NCI-H524 treated with DMSO at 0.1 percent for 48 hours (cell line): Measurements from ENCODE around the gene PRSS38.

Source experiments
- DNase-seq: peaks from one replicate; lab custom pipeline; 2025; lab: John Stamatoyannopoulos, UW

PRSS38 gene

DNA sequence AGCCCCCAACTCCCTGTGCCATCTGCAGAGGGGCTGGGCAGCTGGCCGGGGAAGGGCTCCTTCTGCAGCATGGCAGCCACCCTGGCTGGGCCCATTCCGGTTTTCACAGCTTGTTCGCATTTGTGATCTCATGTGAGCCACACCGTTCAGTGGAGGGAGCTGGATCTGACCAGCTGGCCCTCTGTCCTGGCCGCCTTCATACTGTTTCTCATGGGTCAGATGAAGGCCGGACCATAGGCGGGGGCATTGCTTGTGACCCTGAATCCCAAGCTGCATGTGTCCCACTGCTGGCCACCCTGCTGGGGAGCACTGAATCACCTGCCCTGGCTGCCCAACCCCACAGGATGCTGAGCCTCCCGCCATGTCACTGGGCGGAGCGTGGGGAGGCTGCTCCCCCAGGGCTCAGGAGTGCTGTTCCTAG lies 36.4 kb upstream of the PRSS38 start:
- DNase-seq: no peak

DNA sequence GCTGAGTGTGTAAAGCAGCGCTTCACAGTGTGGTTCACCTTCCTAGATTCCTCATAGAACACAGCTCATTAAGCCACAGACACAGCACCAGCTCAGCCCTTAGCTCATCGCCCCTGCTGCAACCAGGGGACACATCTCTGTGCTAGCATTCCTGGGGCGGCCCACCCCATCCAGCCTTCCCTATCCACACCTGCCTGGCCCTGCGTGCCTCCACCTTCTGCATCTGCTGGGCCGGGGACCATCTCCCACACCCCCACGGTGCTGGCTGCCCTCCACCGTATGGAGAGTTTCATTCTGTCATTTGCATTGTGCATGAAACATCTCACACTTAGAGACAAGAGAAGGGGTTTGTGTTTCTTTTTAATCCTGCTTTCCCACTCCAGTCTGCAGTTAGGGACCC lies 35.8 kb upstream of the PRSS38 start:
- DNase-seq: no peak

DNA sequence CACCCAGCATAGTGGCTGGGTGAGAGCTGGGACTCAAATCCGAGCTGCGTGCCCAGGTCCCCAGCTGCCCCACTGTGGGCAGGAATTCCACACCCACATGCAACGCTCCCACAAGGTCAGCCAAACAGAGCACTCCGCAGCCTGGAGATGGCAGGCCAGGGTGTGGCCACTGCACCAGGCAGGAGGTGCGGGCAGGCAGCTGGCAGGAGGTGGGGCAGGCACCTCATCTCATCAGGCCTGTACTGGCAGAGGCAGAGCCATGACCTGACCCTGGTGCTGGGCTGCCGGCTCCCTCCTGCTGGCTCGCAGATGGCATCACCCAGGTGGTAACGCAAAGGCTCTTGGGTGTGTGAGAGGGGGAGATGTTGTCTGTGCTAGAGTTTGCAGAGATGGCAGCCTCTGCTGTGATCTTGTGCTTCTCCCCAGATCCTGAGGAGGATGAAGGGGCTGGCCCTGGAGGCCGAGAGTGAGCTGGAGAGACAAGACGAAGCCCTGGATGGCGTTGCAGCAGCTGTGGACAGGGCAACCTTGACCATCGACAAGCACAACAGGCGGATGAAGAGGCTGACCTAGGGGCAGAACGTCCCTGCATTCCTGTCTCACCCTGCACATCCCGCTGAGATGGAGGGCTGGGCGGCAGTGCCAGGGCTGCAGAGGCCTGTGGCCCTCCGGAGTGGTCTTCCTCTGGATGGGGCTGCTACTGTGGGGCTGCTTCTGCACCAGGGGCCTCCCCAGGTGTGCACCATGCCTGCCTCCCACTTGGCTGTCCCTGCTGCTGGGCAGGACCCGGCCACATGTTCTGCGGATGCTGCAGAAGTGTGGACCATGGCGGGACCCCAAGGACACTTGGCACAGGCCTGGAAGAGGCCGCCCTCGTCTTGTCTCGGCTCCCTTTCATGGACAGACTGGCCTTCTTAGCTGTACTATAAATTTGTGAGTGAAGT lies 35.1 kb upstream of the PRSS38 start:
- no peak for DNase-seq

DNA sequence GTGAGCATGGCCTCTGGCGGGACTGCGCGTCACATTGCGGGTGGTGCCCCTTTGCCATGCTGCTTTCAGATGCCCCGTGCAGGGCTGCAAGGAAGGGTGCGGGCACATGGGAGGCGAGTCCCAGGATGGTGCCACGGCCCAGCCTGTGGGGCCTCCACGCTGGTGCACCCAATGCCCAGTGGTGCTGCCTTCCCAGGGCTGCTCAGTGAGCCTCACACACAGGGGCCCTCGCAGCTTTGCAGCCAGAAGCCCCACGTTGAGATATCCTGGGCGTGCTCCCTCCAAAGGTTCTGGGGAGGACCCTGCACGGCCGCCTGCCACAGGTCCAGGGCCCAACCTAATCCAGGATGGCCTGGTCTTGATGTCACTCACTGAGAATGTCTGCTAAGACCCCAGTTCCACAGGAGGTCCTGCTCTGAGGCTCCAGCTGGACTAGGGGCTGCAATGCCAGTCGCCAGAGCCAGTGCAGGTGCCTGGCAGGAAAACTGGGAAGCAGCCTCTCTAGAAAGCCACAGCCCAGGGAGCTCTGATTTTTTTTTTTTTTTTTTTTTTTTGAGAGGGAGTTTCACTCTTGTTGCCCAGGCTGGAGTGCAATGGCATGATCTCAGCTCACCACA lies 34.1 kb upstream of the PRSS38 start:
- DNase-seq: no peak

DNA sequence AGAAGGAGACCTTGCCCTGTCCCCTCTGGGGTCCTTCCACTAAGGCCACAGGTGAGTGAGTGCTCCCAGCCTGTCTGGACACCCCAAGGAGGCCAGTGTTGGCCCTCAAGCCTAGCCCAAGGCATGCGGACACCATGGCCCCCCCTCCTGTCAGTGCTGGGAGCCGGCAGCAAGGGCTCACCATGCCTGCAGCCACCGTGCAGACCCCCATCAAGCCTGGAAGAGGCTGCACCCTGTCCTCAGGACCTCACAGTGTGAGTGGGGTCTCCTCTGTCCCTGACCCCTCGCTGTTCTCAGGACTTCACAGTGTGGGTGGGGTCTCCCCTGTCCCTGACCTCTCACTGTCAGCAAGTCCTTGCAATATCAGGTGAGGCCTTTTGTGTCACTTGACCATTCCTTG lies 33.2 kb upstream of the PRSS38 start:
- no peak for DNase-seq

DNA sequence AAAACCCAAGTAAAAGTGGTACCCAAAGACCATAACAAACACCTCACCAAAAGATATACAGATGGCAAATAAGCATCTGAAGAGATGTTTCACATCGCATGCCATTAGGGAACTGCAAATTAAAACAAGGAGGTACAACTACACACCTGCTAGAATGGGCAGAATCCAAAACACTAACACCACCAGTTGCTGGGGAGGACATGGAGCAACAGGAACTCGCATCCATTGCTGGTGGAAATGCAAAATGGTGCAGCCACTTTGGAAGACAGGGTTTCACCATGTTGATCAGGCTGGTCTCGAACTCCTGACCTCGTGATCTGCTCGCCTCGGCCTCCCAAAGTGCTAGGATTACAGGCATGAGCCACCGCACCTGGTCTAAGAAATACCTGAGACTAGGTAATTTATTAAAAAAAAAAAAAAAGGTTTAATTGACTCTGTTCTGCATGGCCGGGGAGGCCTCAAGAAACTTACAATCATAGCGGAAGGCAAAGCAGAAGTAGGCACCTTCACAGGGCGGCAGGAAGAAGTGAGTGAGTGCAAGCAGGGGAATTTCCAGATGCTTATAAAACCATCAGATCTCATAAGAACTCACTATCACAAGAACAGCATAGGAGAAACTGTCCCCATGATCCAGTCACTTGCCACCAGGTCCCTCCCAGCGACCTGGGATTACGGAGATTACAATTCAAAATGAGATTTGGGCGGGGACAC lies 30.2 kb upstream of the PRSS38 start:
- no peak for DNase-seq

DNA sequence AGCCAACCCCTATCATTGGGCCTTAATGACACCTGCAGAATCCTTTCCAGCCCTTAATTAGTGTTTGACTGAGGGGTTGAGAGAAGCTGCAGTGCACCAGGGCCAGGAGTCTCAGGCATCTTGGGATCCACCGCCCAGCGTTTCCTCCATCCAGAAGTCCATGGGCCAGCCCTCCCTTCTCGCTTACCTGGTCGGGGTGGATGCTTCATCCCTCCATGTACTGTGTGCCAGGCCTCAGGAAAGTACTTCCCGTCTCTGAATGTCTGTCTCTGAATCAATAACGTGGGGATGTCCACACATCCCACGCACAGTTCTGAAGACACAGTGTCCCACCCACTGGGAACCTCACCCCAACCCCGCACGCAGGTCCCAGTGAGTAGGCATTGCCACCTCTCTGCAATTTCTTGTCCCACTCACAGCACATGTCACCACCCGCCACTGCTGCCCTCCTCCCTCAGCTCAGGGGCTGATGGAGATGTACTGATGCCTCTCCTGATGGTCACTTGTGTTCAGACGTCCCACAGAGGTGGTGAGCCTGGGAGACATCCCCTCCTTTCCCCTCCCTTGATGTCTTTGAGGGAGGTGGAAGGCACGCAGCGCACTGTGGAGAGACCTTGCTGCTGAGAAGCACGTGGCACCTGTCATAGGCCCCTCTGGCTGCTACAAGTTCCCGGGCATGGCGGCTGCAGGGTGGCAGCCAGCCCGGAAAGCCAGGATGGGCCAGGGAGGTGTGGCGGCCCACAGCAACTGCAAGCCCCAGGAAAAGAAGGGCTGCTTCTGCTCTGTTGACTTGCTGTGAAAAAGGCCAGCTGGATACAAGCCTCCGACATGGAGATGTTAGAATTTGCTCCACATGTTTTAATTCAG lies 29.4 kb upstream of the PRSS38 start:
- no peak for DNase-seq

DNA sequence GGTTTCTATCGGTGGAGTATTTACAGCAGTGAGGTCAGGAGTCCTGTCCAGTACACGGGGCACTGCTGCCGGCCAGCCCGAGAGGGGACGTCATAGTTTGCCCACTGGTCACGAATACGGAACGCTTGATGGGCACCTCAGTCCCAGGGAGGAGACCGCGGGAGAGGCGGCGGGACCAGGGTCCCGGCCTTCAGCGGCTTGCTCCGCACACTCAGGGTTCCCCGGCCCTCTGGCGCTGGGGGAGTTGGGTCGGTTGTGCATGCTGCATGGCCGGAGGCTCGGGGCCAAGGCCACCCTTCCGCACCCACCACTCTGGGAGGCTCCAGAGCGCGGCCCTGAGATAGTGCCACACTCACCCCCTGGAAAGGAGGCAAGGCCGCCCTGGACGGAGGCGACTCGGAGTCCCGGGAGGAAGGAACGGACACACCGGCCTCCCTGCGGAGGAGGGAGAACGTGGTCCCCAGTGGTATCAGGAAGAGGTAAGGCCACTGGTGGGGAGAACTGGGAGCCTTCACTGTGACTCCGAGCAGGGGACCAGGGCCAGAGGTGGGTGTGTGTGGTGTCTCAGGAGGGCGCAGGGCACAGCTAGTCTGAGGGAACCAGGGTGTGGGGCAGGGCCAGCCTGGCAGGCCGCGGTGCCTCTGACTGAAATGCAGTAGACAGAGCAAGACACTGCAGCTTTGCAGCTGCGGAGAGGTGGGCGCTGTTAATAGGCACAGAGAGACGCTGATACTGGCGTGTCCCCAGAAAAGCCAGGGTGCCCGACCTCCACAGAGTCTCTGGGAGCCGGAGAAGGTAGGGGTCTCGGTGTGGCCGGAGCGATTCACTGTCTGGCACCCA lies 28.6 kb upstream of the PRSS38 start:
- no peak for DNase-seq

DNA sequence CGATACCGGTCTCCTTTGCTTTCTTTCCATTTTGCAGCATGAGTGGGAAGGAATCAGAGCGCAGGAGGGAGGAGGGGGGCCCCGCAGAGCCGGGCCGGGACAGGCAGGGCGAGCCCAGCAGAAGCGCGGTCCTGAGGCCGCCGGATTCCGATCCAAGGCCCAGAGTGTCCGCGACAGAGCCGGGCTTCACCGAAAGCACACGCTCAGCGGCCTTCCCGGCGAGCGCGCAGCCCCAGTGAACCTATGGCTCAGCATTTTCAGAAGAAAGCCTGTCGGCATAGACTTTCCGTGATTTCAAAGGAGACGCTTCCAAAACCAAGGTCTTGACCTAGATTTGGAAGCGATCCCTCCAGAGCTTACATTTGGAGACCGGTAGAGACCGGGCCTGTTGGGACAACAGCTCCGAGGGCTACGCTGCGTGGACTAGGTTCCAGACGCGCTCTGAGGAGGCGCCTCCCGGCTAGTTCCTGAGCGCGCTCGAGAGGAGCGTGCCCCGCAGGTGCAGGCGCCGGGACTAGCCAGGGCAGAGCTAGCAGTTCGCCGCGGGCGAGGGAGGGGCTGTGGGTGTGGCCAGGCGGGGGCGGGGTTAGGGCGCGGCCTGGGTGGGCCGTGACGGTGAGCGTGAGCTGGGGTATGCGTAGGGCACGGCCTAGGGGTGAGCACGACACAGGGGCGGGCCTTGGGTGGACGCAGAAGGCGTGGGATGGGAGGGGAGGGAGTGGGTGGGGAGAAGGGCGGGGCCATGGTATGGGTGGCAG lies 27.8 kb upstream of the PRSS38 start:
- peak; percentile 55 for DNase-seq

DNA sequence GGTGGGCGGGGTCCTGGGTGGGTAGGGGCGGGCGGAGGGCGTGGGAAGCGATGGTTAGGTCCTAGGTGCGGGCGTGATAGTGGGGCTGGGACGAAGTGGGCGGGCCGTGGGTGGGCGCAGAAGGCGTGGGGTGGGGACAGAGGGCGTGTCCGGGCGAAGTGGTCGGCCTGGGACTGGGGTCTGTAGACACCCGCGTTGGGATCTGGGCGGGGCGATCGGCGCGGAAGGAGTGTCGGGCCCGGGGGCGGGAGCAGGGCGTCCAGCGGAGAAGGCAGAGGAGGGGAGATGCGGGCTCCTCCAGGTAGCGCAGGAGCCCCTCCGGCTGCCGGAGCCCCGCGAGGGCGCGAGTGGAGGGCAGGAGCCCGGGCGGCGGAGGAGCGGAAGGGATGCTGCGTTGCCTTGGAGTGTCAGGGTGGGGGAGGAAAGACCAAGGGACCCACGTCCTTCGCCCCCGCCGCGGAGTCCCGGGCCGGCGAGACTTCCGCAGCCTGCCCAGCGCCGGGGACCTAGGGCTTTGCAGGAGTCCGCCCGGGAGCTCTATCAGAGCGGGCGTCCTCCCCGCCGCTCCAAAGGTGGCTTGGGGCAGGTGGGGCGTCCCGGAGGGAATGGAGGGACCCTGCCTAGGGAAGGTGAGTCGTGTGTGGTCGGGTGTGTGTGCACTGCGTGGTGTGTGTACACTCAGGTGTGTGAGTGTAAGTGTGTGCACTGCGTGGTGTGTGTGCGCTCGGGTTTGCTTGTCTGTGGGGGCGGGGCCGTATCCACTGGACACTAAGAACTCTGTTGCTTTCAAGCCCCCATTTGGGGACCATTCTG lies 27.0 kb upstream of the PRSS38 start:
- DNase-seq: no peak

DNA sequence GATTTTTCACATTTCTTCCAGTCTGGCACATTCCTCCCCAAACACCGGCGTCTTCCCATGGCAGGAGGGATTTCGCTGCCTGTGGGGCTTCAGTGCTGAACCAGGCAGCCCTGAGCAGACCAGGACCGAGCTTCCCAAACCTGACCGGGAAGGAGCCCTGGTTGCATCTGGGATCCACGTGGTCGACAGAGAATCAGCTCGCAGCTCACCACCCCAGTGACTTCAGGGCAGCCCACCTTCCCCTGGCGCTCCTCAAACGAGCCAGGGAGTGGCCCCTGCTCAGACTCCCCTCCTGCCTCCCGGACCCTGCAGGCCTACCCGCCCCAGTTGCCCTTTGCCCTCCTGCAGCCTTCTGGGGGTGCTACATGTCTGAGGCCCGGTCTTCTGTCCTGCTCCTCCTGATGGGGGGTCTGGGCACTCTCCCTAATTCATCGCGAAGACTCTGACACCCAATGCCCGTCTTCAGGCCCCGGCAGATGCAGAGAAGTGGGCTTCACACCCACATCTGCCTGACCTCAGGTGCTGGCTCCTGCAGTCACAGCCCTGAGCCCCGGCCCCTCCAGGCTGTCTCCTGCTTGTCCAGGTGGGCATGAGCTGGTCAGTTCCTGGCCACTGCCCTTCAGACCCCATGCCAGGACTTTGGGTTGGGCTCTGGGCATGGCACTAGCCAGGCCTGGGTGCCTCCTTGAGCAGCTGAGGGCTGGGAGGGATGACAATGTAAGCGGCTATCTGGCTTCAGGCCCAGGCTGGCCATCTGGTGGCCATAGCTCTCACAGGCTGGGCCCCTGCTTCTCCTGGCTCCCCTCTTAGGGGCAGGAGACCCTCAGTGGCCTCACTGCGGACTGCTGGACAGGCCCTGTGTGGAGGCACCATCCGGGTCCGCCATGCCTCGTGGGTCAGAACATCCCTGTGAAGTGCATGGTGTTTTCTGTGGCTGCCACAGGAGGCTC lies 26.1 kb upstream of the PRSS38 start:
- DNase-seq: no peak

DNA sequence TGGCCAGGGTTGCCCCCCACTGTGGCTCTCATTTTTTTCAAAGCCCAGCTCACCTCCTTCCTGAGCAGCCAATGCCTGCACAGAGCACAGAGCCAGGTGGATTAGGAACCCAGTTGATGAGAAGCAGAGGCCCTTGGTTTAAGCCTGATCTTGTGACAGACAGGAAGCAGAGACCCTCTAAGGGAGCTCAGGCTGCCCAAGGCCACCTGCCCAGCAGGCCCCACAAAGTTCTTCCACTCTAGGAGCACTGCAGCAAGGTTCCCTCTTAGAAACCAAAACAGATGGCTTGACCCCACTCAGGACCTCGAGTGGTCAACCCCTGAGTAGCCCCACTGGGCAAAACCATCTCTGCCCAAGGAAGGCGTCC lies 25.5 kb upstream of the PRSS38 start:
- DNase-seq: no peak

DNA sequence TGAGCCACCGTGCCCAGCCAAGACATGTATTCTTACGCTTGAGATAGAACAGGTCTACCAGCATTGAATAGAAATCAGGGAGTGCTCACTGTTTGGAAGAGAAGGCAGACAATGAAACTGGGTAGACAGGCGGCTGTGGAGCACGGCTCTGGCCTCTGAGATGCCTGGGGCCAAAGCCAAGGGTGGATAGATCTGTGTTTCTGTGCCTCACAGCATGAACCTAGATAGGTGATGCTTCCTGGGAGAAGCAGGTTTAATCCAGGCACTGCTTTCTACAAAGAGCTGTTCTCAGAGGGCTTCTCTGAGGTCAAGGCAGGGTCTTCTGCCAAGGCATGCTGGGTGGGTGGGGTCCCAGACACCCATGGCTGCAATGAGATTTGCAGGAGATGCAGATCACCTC lies 24.6 kb upstream of the PRSS38 start:
- DNase-seq: no peak

DNA sequence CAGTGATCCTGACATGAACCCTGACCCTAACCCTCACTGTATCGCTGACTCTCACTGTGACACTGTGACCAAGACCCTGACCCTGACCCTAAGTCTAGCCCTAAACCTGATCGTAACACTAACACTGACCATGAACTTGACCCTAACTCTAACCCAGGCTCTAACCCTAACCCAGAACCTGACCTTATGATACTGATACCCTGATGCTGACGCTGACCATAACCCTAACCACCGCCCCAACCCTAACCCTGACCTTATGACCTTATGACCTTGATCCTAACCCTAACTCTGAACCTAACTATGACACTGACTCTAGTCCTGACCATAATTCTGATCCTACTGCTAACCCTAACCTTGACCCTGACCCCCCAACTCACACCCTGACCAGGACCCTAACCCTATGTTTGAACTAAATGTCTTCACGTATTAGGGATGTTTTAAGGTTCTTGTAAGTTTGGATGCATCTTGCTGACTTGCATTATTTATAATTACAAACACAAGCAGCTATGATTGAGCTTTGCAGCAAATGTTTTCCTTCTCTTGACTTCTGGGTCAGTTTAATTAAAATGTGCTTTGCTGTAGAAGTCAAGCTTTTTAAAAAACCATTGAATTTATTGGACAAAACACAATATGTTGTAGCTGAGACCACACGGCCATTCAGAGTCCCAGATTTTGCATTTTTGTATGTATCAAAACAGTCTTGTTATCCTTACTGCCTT lies 23.9 kb upstream of the PRSS38 start:
- no peak for DNase-seq

DNA sequence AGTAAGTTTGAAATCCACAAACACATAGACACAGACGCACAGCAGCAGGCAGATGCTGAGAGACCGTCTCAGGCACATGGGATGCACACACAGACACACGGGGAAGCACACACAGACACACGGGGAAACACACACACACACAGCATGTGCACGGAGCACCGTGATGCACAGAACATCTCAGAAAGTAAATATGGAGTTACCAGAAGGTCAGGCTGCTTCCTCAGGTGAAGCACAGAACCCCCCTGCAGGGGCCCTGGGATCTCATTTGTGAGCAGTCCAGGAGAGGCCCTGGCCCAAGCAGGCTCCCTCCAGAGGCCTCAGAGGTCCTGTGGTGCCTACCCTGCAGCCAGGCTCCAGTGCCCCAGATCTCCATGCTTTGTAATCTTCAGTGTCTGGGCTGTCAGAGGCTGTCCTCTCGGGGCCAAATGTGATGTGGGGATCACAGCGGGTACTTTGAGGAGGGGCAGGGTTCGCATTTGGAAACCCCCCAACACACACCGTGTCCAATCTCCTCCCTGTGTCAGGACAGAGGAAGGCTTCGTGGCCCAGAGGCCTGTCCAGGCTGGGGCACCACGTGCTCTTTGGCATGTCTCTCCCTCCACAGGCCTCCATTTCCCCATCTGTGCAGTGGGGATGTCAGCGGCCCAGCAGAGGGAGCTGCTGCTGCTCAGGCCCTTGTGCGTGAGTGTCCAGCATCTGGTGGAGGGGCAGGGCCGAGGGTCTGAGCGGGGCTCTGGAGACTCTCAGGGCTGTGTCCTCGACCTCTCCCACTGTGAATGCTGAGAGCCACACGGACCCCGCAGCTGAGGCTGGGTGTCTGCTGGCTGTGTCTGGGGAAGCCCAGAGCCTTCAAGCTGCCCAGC lies 23.0 kb upstream of the PRSS38 start:
- DNase-seq: no peak

DNA sequence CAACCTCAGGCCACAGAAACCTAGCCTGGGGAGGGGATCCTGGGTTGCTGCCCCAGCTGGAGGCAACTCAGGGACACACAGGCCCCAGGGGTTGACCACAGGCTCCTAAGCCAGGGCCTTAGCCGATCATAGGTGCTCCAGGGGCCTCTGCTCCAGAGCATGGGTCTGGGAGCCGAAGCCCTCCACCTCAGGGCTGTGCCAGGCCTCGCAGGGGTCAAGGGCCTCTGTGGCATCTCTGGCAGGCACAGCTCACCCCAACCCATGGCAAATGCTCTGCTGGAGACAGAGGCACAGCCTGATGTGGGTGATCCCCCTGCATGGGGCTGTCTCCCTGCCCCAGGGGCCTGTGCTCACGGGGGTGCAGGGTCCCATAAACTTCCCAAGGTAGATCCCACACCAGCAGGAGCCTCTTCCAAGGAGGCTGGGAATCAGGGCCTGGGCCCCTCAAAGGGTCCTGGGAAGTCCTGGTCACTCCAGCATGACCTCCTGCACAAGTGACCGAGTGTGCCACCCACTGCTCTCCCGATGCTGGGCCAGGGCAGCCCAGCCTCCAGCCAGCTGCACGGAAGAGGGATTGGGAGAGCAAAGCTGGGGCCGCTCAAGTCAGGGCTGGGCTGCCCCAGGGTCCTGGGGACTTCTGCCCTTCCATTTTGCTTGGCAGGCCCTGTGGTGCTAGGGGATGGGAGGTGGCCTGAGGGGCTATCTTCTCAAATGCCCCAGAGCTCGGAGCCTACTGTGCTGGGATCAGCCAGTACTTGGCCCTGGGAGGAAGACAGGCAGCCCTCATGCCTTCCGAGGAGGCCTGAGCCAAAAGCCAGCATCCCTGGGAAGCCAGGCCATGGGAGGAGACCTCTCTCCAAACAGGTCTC lies 22.2 kb upstream of the PRSS38 start:
- no peak for DNase-seq
